Urinary bladder (tissue), 4 donors: Measurements from ENCODE around the gene STX10. TPM values are rescaled to one million over a fixed set of nuclear protein-coding genes. Genes with fewer than 3 reads are reported as not detected.

Experiments
- DNase-seq: peaks from one replicate; pipeline ENCODE4 v3.0.0-alpha.2; 2015; ENCODE audit errors: extremely low spot score
- H3K27ac ChIP-seq: one replicate; pipeline ENCODE4 v1.5.1; 2013; ENCODE audit warnings: low read depth, mild to moderate bottlenecking, moderate library complexity
- H3K36me3 ChIP-seq: one replicate; pipeline ENCODE4 v1.6.1; 2013; ENCODE audit warnings: mild to moderate bottlenecking, moderate library complexity; ENCODE audit not compliant: insufficient read depth
- H3K4me1 ChIP-seq: one replicate; pipeline ENCODE4 v1.6.1; 2013; ENCODE audit warnings: mild to moderate bottlenecking, moderate library complexity; ENCODE audit not compliant: insufficient read depth
- H3K4me3 ChIP-seq: one replicate; pipeline ENCODE4 v1.5.1; 2013; ENCODE audit warnings: low read depth, low read length
- WGBS: extraction: QIAGEN DNeasy Blood & Tissue Kit; methylation state at CpG from one replicate; pipeline ENCODE4 v1.1.7; 2013; 5-methylcytosine and 5-hydroxymethylcytosine counted together
- polyA plus RNA-seq: library from polyadenylated mRNA; stranded (reverse); fragments of 200-250 nt; gene quantifications from one replicate; pipeline ENCODE4 v1.2.3, GENCODE V29; 2013
- total RNA-seq: library from RNA; depleted of rRNA; stranded (reverse); fragments of >200 nt; gene quantifications from one replicate; pipeline ENCODE4 v1.2.3, GENCODE V29; 2014
- donor health status: healthy with polysubstance abuse.
- donor health status: healthy.

The STX10 gene
- total and polyA plus RNA-seq, 2 donors = 26.4 to 76.1 TPM

GRCh38 chr19:13139633-13140311 lies 10.4 kb downstream of the STX10 start:
- Histone ChIP-seq H3K36me3 (peaks cover 2% of the 10 kb centered on the region), H3K4me1 (no peaks in the 10 kb centered on the region), H3K4me3 (no peak overlapping the region), H3K27ac (no peak overlapping the region)
- 74% methylated on average over 11 of the region's 11 CpGs for WGBS
- no peak for DNase-seq

GRCh38 chr19:13138916-13139198 lies 11.3 kb downstream of the STX10 start:
- Histone ChIP-seq H3K4me1 (no peaks in the 10 kb centered on the region), H3K36me3 (peaks cover 2% of the 10 kb centered on the region), H3K27ac (no peak overlapping the region), H3K4me3 (no peak overlapping the region)
- WGBS = 77% methylated on average over 10 of the region's 10 CpGs
- no peak for DNase-seq

GRCh38 chr19:13138171-13138915 lies 11.8 kb downstream of the STX10 start:
- Histone ChIP-seq H3K36me3 (peaks cover 2% of the 10 kb centered on the region), H3K27ac (no peak overlapping the region), H3K4me3 (no peak overlapping the region), H3K4me1 (no peaks in the 10 kb centered on the region)
- 87% methylated on average over 40 of the region's 40 CpGs for WGBS
- no peak for DNase-seq

- WGBS = 89% methylated on average over 28 of the region's 28 CpGs
- no peak overlapping the region for H3K4me3 ChIP-seq
- H3K36me3 ChIP-seq = peaks cover 2% of the 10 kb centered on the region
- no peak overlapping the region for H3K27ac ChIP-seq
- no peaks in the 10 kb centered on the region for H3K4me1 ChIP-seq
- no peak for DNase-seq
Measured at GRCh38 chr19:13137290-13137794, 12.8 kb downstream of the STX10 start.

DNA sequence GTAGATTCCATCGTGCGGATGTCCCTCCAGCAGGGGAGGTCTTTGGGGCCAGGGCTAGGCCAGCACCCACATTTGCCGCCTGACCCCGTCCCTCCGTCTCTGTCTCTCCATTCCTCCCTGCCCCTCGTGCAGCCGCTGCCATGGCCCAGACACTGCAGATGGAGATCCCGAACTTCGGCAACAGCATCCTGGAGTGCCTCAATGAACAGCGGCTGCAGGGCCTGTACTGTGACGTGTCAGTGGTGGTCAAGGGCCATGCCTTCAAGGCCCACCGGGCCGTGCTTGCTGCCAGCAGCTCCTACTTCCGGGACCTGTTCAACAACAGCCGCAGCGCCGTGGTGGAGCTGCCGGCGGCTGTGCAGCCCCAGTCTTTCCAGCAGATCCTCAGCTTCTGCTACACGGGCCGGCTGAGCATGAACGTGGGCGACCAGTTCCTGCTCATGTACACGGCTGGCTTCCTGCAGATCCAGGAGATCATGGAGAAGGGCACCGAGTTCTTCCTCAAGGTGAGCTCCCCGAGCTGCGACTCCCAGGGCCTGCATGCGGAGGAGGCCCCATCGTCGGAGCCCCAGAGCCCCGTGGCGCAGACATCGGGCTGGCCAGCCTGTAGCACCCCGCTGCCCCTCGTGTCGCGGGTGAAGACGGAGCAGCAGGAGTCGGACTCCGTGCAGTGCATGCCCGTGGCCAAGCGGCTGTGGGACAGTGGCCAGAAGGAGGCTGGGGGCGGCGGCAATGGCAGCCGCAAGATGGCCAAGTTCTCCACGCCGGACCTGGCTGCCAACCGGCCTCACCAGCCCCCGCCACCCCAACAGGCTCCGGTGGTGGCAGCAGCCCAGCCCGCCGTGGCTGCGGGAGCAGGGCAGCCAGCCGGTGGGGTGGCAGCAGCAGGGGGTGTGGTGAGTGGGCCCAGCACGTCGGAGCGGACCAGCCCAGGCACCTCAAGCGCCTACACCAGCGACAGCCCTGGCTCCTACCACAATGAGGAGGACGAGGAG lies 14.8 kb downstream of the STX10 start:
- peaks cover 2% of the 10 kb centered on the region for H3K36me3 ChIP-seq
- no peaks in the 10 kb centered on the region for H3K4me1 ChIP-seq
- H3K27ac ChIP-seq = no peak overlapping the region
- no peak overlapping the region for H3K4me3 ChIP-seq
- no peak for DNase-seq
- WGBS = 95% methylated on average over 60 of the region's 60 CpGs

DNA sequence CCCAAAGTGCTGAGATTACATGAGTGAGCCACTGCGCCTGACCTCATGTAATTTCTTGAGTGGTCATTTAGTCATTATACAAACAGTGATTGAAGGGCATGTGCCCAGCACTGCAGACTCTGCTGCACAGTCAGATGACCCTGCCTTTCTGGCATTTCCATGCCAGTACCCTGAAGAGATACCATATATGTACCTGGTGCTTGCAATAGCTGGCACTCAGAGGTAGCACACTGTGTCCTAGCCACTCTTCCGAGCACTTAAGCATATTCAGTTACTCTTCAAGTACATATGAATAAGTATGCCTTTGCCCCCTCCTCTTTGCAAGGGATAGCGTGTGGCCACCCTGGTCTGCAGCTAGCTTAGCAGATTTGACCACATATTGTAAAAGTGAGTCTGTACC lies 15.5 kb downstream of the STX10 start:
- DNase-seq = no peak
- H3K4me1 ChIP-seq = no peaks in the 10 kb centered on the region
- H3K36me3 ChIP-seq = peaks cover 2% of the 10 kb centered on the region
- no peak overlapping the region for H3K27ac ChIP-seq
- no peak overlapping the region for H3K4me3 ChIP-seq
- WGBS = 93% methylated on average over 3 of the region's 3 CpGs

GRCh38 chr19:13133241-13133870 lies 16.8 kb downstream of the STX10 start:
- H3K27ac ChIP-seq = no peak overlapping the region
- WGBS = 65% methylated on average over 12 of the region's 12 CpGs

DNA sequence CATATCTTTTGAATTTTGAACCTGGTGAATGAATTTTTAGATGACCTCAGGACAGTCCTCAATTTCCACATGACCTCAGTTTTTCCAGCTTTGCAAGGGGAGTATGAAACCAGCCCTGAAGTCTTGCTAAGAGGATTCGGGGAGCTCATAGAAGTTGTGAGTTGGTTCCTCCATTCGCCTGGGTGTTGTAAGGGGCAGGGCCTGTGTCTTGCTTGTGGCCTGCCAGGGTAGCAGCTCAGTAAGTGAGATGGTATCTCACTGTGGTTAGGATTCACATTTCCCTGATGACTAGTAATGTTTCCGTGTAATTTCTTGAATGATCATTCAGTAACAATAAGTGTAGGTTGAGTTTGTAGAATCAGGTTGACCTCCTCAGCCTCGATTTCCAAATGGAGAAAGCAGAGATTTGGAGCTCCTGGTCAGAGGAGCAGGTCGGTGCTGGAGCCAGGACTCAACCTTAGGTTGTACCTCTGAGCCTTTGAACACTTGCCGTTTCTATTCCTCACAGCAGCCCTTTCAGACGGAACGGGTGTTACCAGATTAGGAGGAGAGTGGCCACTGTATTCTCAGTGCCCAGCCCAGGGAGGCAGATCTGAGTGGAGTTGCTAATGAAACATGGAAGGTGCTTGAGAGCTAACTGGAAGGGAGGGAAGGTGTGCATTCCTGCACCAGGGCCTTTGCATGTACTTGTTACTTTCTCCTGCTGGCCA lies 17.5 kb downstream of the STX10 start:
- H3K27ac ChIP-seq = no peak overlapping the region
- no peak for DNase-seq
- H3K4me3 ChIP-seq = no peak overlapping the region
- H3K36me3 ChIP-seq = peaks cover 2% of the 10 kb centered on the region
- no peaks in the 10 kb centered on the region for H3K4me1 ChIP-seq
- 83% methylated on average over 8 of the region's 8 CpGs for WGBS

More at GRCh38 chr19:13133241-13133870, 16.8 kb downstream of the STX10 start:
- DNase-seq = no peak
- Histone ChIP-seq H3K36me3 (peaks cover 2% of the 10 kb centered on the region), H3K4me1 (no peaks in the 10 kb centered on the region), H3K4me3 (no peak overlapping the region)

- 93% methylated on average over 3 of the region's 3 CpGs for whole genome bisulfite sequencing
- H3K27ac ChIP-seq = no peak overlapping the region
- no peak for DNase-seq
Measured at GRCh38 chr19:13130886-13131490, 19.2 kb downstream of the STX10 start.

GRCh38 chr19:13129384-13129783 lies 20.8 kb downstream of the STX10 start:
- H3K4me1 ChIP-seq = no peaks in the 10 kb centered on the region
- no peaks in the 10 kb centered on the region for H3K36me3 ChIP-seq
- no peak overlapping the region for H3K27ac ChIP-seq
- 92% methylated on average over 9 of the region's 9 CpGs for WGBS
- no peak overlapping the region for H3K4me3 ChIP-seq
- no peak for DNase-seq

More at GRCh38 chr19:13130886-13131490, 19.2 kb downstream of the STX10 start:
- Histone ChIP-seq H3K36me3 (no peaks in the 10 kb centered on the region), H3K4me3 (no peak overlapping the region), H3K4me1 (no peaks in the 10 kb centered on the region)

GRCh38 chr19:13128583-13128982 lies 21.6 kb downstream of the STX10 start:
- WGBS = 60% methylated on average over 1 of the region's 1 CpG
- Histone ChIP-seq H3K4me1 (no peaks in the 10 kb centered on the region), H3K27ac (no peak overlapping the region), H3K4me3 (no peak overlapping the region), H3K36me3 (no peaks in the 10 kb centered on the region)
- no peak for DNase-seq

DNA sequence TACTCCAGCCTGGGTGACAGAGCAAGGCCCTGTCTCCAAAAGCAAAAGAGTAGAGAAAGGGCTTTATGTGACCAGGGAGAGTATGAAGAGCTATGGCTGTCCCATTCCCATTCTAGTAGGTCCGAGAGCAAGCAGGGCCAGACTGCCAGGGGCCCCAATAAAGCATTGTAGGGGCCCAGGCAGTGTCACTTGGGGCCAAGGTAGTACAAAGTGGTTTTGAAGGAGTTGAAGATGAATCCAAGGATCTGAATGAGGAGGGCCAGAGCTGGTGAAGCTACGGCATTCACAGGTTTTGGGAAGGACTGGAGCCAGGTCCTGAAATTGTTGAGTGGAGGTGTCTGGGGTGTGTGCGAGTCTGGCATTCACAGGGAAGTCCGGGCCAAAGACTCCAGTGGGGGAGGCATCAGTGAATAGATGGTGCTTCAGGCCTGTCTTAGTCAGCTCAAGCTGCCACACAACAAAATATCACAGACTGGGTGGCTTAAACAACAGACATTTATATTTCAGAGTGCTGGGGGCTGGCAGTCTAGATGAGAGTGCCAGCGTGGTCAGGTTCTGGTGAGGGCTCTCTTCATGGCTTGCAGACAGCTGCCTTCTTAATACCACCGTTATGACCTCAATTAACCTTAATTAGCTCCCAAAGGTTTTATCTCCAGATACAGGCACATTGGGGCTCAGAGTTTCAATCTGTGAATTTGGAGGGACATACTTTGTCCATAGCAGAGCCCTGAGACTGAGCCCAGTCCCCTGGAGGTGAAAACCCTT lies 22.2 kb downstream of the STX10 start:
- no peak for DNase-seq
- no peaks in the 10 kb centered on the region for H3K4me1 ChIP-seq
- 90% methylated on average over 6 of the region's 6 CpGs for WGBS
- no peak overlapping the region for H3K4me3 ChIP-seq
- H3K36me3 ChIP-seq = no peaks in the 10 kb centered on the region
- no peak overlapping the region for H3K27ac ChIP-seq
